ENCODE results near the gene RNU1-3. TPM values are rescaled to one million over a fixed set of nuclear protein-coding genes. Genes with fewer than 3 reads are reported as not detected.

RNU1-3 gene
- total RNA-seq, 1 experiment from 2014 or later: 1,290 TPM

DNA sequence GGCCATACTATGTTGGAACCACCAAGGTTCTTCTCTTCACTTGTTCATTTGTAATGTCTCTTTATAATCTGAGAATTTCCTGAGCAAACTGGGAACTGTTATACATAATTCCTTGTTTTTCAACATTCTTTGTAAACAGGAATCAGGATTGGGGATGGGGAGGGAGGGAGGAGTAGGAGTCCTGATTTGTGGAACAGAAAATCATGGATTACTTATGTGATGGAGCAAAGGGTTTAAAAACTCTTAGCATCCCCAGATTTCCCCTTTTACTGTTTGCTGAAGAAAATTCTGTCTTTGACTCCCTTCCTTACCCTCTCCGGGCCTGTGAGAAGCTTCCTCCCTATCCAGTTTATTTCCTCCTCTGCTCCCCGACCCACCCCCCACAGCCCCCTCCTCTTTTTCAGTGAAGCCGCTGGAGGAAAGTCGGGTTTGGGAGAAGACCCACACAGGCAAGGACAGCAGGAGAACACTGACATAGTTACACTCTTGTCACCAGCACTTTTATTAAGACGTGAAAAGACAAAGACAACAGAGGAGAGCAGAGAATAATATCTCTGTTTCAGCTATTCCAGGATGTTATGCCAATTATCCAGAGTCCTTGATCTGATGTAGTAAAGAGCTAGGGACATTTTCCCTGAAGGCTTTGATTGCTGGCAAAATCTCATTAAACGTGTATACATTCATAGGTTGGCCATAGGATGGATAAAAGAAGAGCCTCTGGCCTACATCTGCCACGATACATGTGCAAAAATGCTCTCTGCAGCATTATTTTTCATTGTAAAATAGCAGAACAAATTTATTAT is 48.8 kb downstream of the RNU1-3 start:
- ChIA-PET POLR2A (interaction anchor here (0.6 kb wide), 1 partner anchor 317 kb away, joined by 12 read pairs; no protein-coding TSS in a partner anchor), CTCF (interaction anchor here (0.5 to 3.2 kb wide), 2 partner anchors 87 to 333 kb away, joined by 4 to 40 read pairs; no protein-coding TSS in a partner anchor)
- intact Hi-C loops (cut with micrococcal nuclease; ENCODE audit: unreplicated experiment) (no loop called here), in situ Hi-C loops (cut with HindIII; ENCODE audit: low pct_unique_long_range_greater_than_20kb, low sequenced_read_pairs) (no loop called here)
- no peak for TF ChIP-seq POLR2AphosphoS5 (IDR thresholded peaks at IDR 0.05; ENCODE audit: low read depth, low read length)
- no peaks in the 10 kb centered on the region for H3K36me3 ChIP-seq (ENCODE audit: control insufficient read depth, insufficient read depth, low read length)
- no peak overlapping the region for H3K4me3 ChIP-seq (ENCODE audit: low read depth in 2 of 2, low read length in 2 of 2)
- H3K27ac ChIP-seq (ENCODE audit: low read length): no peak overlapping the region
- no peaks in the 10 kb centered on the region for H3K9me3 ChIP-seq (ENCODE audit: control insufficient read depth, insufficient read depth, low read depth, low read length)
- no peak for DNase-seq (ENCODE audit: low read depth, low spot score)
- H3K4me1 ChIP-seq (ENCODE audit: control insufficient read depth, insufficient read depth, low read length): peaks cover 16% of the 10 kb centered on the region
- no peak for ATAC-seq
- H3K27me3 ChIP-seq (ENCODE audit: control insufficient read depth, insufficient read depth, low read length): no peaks in the 10 kb centered on the region
- TSS peak; percentile 51 for BruUV-seq (replicated peaks)

DNA sequence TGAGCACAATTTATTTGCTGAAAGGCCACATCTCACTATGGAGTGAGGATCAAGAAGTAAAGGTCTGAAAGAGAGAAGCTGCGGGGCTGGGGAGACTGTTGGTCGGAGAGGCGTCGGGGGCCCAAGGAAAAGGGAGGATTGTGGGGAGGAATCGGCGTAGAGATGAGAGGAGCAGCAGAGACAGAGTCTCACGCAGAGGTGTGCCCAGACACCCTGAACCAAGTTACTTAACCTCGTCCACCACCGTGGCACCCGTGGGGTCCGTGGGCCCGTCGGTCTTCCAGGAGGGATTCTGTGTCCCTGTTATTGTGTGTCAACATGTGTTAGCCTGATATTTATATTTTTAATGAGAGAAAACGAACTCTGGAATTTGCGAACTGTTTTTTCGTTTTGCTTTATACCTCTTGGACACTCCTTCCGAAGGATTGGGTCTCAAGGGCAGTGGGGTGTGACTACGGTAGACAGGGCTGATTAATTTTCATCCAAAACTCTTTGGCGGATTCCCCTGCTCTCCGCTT is 49.6 kb downstream of the RNU1-3 start:
- ChIA-PET CTCF (interaction anchor here (0.5 to 3.2 kb wide), 2 partner anchors 160 to 334 kb away, joined by 5 to 40 read pairs; no protein-coding TSS in a partner anchor), POLR2A (interaction anchor here (1.3 kb wide), 1 partner anchor 287 kb away, joined by 3 read pairs; no protein-coding TSS in a partner anchor)
- H3K27ac ChIP-seq (ENCODE audit: low read length): no peak overlapping the region
- ATAC-seq: no peak
- no peaks in the 10 kb centered on the region for H3K9me3 ChIP-seq (ENCODE audit: control insufficient read depth, insufficient read depth, low read depth, low read length)
- no peak for DNase-seq (ENCODE audit: low read depth, low spot score)
- H3K36me3 ChIP-seq (ENCODE audit: control insufficient read depth, insufficient read depth, low read length): no peaks in the 10 kb centered on the region
- peaks cover 16% of the 10 kb centered on the region for H3K4me1 ChIP-seq (ENCODE audit: control insufficient read depth, insufficient read depth, low read length)
- H3K4me3 ChIP-seq (ENCODE audit: low read depth in 2 of 2, low read length in 2 of 2): no peak overlapping the region
- intact Hi-C loops (cut with micrococcal nuclease; ENCODE audit: unreplicated experiment) (no loop called here), in situ Hi-C loops (cut with HindIII; ENCODE audit: low pct_unique_long_range_greater_than_20kb, low sequenced_read_pairs) (no loop called here)
- H3K27me3 ChIP-seq (ENCODE audit: control insufficient read depth, insufficient read depth, low read length): no peaks in the 10 kb centered on the region
- TF ChIP-seq, protein P1, sequence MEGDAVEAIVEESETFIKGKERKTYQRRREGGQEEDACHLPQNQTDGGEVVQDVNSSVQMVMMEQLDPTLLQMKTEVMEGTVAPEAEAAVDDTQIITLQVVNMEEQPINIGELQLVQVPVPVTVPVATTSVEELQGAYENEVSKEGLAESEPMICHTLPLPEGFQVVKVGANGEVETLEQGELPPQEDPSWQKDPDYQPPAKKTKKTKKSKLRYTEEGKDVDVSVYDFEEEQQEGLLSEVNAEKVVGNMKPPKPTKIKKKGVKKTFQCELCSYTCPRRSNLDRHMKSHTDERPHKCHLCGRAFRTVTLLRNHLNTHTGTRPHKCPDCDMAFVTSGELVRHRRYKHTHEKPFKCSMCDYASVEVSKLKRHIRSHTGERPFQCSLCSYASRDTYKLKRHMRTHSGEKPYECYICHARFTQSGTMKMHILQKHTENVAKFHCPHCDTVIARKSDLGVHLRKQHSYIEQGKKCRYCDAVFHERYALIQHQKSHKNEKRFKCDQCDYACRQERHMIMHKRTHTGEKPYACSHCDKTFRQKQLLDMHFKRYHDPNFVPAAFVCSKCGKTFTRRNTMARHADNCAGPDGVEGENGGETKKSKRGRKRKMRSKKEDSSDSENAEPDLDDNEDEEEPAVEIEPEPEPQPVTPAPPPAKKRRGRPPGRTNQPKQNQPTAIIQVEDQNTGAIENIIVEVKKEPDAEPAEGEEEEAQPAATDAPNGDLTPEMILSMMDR (IDR thresholded peaks at IDR 0.05): no peak
- TF ChIP-seq POLR2AphosphoS5 (IDR thresholded peaks at IDR 0.05; ENCODE audit: low read depth, low read length): 0 out of 2 replicates have a peak, but pooled peaks have one; percentile 31
- no peak for TF ChIP-seq TCF7L2 (IDR thresholded peaks at IDR 0.05; ENCODE audit: low read depth, low read length)
- no peak for TF ChIP-seq SIN3A (IDR thresholded peaks at IDR 0.05; ENCODE audit: borderline replicate concordance, insufficient read depth, low read depth, low read length)
- no TSS peak for BruUV-seq (replicated peaks)

Other genes starting within 250 kb of the RNU1-3 start
- gene SPATA21, start 229.5 kb downstream of the RNU1-3 start, total RNA-seq (2021; ENCODE audit: unreplicated experiment): not detected
- 56.8 TPM for gene NECAP2, start 226.2 kb downstream of the RNU1-3 start, total RNA-seq (2021; ENCODE audit: unreplicated experiment)
- 1,290 TPM for gene RNU1-1, start 152.7 kb downstream of the RNU1-3 start, total RNA-seq (2021; ENCODE audit: unreplicated experiment)
- gene NBPF1, start 53.4 kb downstream of the RNU1-3 start, total RNA-seq (2021; ENCODE audit: unreplicated experiment): 73.2 TPM
- 1,290 TPM for gene RNU1-4, start 73.6 kb upstream of the RNU1-3 start, total RNA-seq (2021; ENCODE audit: unreplicated experiment)
- gene RNU1-2, start 229.0 kb upstream of the RNU1-3 start, total RNA-seq (2021; ENCODE audit: unreplicated experiment): 1,290 TPM